K562 (cell line): ENCODE results near the gene SPTBN4. TPM values are rescaled to one million over a fixed set of nuclear protein-coding genes. Genes with fewer than 3 reads are reported as not detected.

Experiments used
- CEBPB ChIP-seq: fragments of 450-650 bp; IDR thresholded peaks from 2 replicates; pipeline ENCODE4 v1.6.1; 2016; ENCODE audit warnings: missing genetic modification characterization, missing compliant biosample characterization
- CSDE1 ChIP-seq, 2 experiments: fragments of 450-650 bp; IDR thresholded peaks; 2 replicates each; pipeline ENCODE4 v1.6.1; 2016; ENCODE audit warnings: mild to moderate bottlenecking in 1 of 2
- ELF4 ChIP-seq: fragments of 450-650 bp; formaldehyde crosslinking; IDR thresholded peaks from 2 replicates; pipeline ENCODE4 v1.4.0; 2022; ENCODE audit warnings: missing genetic modification characterization
- FOXA1 ChIP-seq: fragments of 450-650 bp; IDR thresholded peaks from 2 replicates; pipeline ENCODE4 v1.6.1; 2016; ENCODE audit warnings: mild to moderate bottlenecking, borderline replicate concordance
- GABPA ChIP-seq: fragments of 200-800 bp; sonication (Bioruptor generic); conservative IDR thresholded peaks from 2 replicates; pipeline ENCODE4 v1.6.1; 2016; ENCODE audit warnings: low read depth, missing genetic modification characterization, missing compliant biosample characterization
- HBP1 ChIP-seq: fragments of 450-650 bp; formaldehyde crosslinking; IDR thresholded peaks from 2 replicates; pipeline ENCODE4 v1.4.0; 2022; ENCODE audit warnings: missing genetic modification characterization
- HMBOX1 ChIP-seq: sonication (generic); IDR thresholded peaks from 2 replicates; pipeline ENCODE4 v1.6.1; 2016
- ID3 ChIP-seq, 2 experiments: fragments of 250-450 bp in 1 of 2; fragments of 450-650 bp in 1 of 2; sonication (Bioruptor Pico) in 1 of 2; IDR thresholded peaks; 2 replicates each; pipeline versions ENCODE4 v1.6.1 to v1.8.0; 2016 to 2021; ENCODE audit warnings: mild to moderate bottlenecking in 2 of 2, moderate library complexity in 2 of 2, missing compliant biosample characterization in 1 of 2, missing genetic modification characterization in 1 of 2
- KDM1A ChIP-seq, 2 experiments: fragments of 450-650 bp; IDR thresholded peaks; 2 replicates each; pipeline ENCODE4 v1.6.1; 2016; ENCODE audit warnings: mild to moderate bottlenecking in 2 of 2
- KHSRP ChIP-seq: fragments of 450-650 bp; IDR thresholded peaks from 2 replicates; pipeline ENCODE4 v1.6.1; 2017
- MCM5 ChIP-seq: fragments of 450-650 bp; IDR thresholded peaks from 2 replicates; pipeline ENCODE4 v1.6.1; 2016; ENCODE audit warnings: low read depth
- RB1 ChIP-seq: fragments of 450-650 bp; IDR thresholded peaks from 2 replicates; pipeline ENCODE4 v1.6.1; 2017; ENCODE audit warnings: low read depth, mild to moderate bottlenecking
- RBM22 ChIP-seq: fragments of 200-400 bp; formaldehyde crosslinking; IDR thresholded peaks from 2 replicates; pipeline ENCODE4 v1.6.1; 2018; ENCODE audit warnings: low read length, low read depth; ENCODE audit not compliant: poor library complexity, severe bottlenecking
- USF2 ChIP-seq: sonication (generic); formaldehyde crosslinking; IDR thresholded peaks from 2 replicates; pipeline ENCODE4 v1.5.0; 2020; ENCODE audit warnings: missing genetic modification reagents
- ZBTB26 ChIP-seq: fragments of 450-650 bp; formaldehyde crosslinking; IDR thresholded peaks from 2 replicates; pipeline ENCODE4 v1.4.0; 2022; ENCODE audit warnings: missing genetic modification characterization
- ZKSCAN3 ChIP-seq: fragments of 250-450 bp; sonication (Bioruptor Pico); IDR thresholded peaks from 2 replicates; pipeline ENCODE4 v1.4.0; 2020
- ZNF431 ChIP-seq: sonication (generic); formaldehyde crosslinking; IDR thresholded peaks from 2 replicates; pipeline ENCODE4 v1.8.0; 2022; ENCODE audit warnings: mild to moderate bottlenecking, missing genetic modification reagents
- ZNF717 ChIP-seq: fragments of 250-450 bp; sonication (Bioruptor Pico); IDR thresholded peaks from 2 replicates; pipeline ENCODE4 v1.5.0; 2021
- polyA plus RNA-seq, 8 experiments: library from polyadenylated mRNA; depleted of rRNA in 4 of 8; stranded (reverse) in 5 of 8; unstranded in 3 of 8; fragments of >200 nt; fragmentation: Nextera tagmentation in 2 of 8; fragmentation: Illumina TruSeq in 1 of 8; extraction: Ambion mirVana in 2 of 8; extraction: Trizol in 1 of 8; gene quantifications; 2 replicates each; pipeline versions ENCODE4 v1.2.1 to v1.2.3, GENCODE V29; 2011 to 2014; ENCODE audit warnings: inconsistent platforms in 1 of 8, missing spikeins in 1 of 8
- total RNA-seq, 7 experiments: library from RNA; depleted of rRNA in 6 of 7; stranded (reverse); fragments of >200 nt in 6 of 7; fragmentation: Illumina TruSeq in 2 of 7; extraction: Trizol in 2 of 7; gene quantifications; 2 replicates each; pipeline versions ENCODE4 v1.2.1 to v1.2.3, GENCODE V29; 2011 to 2021; ENCODE audit warnings: low replicate concordance in 1 of 7
- TF ChIP-seq, protein P1 (sequence below): fragments of 250-450 bp; sonication (Bioruptor Pico); IDR thresholded peaks from 2 replicates; pipeline ENCODE4 v1.5.0; 2020; ENCODE audit warnings: mild to moderate bottlenecking
- TF ChIP-seq, protein P2 (sequence below), 2 experiments: IDR thresholded peaks; 2 replicates each; pipeline ENCODE4 v1.6.1; 2011; ENCODE audit warnings: borderline replicate concordance in 1 of 2, control low read depth in 1 of 2, low read depth in 1 of 2, low read length in 1 of 2, mild to moderate bottlenecking in 1 of 2, mixed read lengths in 1 of 2, moderate library complexity in 1 of 2; ENCODE audit not compliant: insufficient read depth in 1 of 2, insufficient read length in 1 of 2, poor library complexity in 1 of 2, severe bottlenecking in 1 of 2; ENCODE audit errors: extremely low read depth in 1 of 2

The SPTBN4 gene
- total and polyA plus RNA-seq, 9 of the 15 experiments (the other 6 are each of a cell fraction or from before 2014, with no cell fraction given) = 0.01 to 1.5 (median 0.86) TPM

GRCh38 chr19:40604171-40604646 is 137.4 kb downstream of the SPTBN4 start (continued):
- TF ChIP-seq FOXA1 (no peak), CEBPB (tag) (no peak), ZKSCAN3 (CRISPR knock-in tag) (no peak), HMBOX1 (peak; percentile 12; the same call in 1 of the 2 replicates), ELF4 (peak; percentile 43; the same call in 1 of the 2 replicates), RB1 (no peak), ZNF431 (CRISPR knock-in tag) (no peak), KDM1A (IDR thresholded peaks at IDR 0.05) (peak; percentile 80 to 90; a peak in 3 of 4 replicates), ID3 (CRISPR knock-in tag; IDR thresholded peaks at IDR 0.05) (no peak), ID3 (tag; IDR thresholded peaks at IDR 0.05) (no peak), KHSRP (no peak), RBM22 (peak; percentile 6), MCM5 (no peak), CSDE1 (IDR thresholded peaks at IDR 0.05) (no peak), ZNF717 (CRISPR knock-in tag) (no peak), GABPA (no peak), ZBTB26 (0 out of 2 replicates have a peak, but pooled peaks have one; percentile 66), USF2 (no peak), HBP1 (CRISPR knock-in tag) (0 out of 2 replicates have a peak, but pooled peaks have one; percentile 12)
- TF ChIP-seq, protein P1, sequence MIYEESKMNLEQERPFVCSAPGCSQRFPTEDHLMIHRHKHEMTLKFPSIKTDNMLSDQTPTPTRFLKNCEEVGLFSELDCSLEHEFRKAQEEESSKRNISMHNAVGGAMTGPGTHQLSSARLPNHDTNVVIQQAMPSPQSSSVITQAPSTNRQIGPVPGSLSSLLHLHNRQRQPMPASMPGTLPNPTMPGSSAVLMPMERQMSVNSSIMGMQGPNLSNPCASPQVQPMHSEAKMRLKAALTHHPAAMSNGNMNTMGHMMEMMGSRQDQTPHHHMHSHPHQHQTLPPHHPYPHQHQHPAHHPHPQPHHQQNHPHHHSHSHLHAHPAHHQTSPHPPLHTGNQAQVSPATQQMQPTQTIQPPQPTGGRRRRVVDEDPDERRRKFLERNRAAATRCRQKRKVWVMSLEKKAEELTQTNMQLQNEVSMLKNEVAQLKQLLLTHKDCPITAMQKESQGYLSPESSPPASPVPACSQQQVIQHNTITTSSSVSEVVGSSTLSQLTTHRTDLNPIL (CRISPR knock-in tag) = no peak
- TF ChIP-seq, protein P2, sequence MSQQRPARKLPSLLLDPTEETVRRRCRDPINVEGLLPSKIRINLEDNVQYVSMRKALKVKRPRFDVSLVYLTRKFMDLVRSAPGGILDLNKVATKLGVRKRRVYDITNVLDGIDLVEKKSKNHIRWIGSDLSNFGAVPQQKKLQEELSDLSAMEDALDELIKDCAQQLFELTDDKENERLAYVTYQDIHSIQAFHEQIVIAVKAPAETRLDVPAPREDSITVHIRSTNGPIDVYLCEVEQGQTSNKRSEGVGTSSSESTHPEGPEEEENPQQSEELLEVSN (IDR thresholded peaks at IDR 0.05; ENCODE audit: borderline replicate concordance in 1 of 2, extremely low read depth in 1 of 2, insufficient read depth in 1 of 2, insufficient read length in 1 of 2, low read depth in 1 of 2, low read length in 1 of 2, poor library complexity in 1 of 2, severe bottlenecking in 1 of 2) = no peak
